Measurements from ENCODE around the gene THSD7B.

Gene THSD7B

GRCh38 chr2:137202318-137202717 lies 437.0 kb downstream of the THSD7B start:
- Histone ChIP-seq H3K9ac (no peak overlapping the region), H4K20me1 (no peaks in the 10 kb centered on the region), H3K4me2 (no peak overlapping the region), H3K4me1 (no peaks in the 10 kb centered on the region), H3K9me3 (no peaks in the 10 kb centered on the region), H3K27me3 (no peaks in the 10 kb centered on the region), H3K27ac (no peak overlapping the region), H3K4me3 (no peak overlapping the region), H3K36me3 (no peaks in the 10 kb centered on the region)
- no peak for TF ChIP-seq Cebpa-rat (IDR thresholded peaks at IDR 0.05)

- Histone ChIP-seq H3K4me1 (no peaks in the 10 kb centered on the region), H3K27ac (no peak overlapping the region), H3K4me3 (no peak overlapping the region), H4K20me1 (no peaks in the 10 kb centered on the region), H3K9me3 (no peaks in the 10 kb centered on the region), H3K27me3 (no peaks in the 10 kb centered on the region), H3K4me2 (no peak overlapping the region), H3K36me3 (no peaks in the 10 kb centered on the region), H3K9ac (no peak overlapping the region)
- no peak for TF ChIP-seq Cebpa-rat (IDR thresholded peaks at IDR 0.05)
Measured at GRCh38 chr2:137205324-137205723, 440.0 kb downstream of the THSD7B start.

GRCh38 chr2:137206069-137206468 lies 440.7 kb downstream of the THSD7B start:
- Histone ChIP-seq H3K9me3 (no peaks in the 10 kb centered on the region), H3K4me1 (no peaks in the 10 kb centered on the region), H3K4me3 (no peak overlapping the region), H3K27ac (no peak overlapping the region), H3K4me2 (no peak overlapping the region), H3K27me3 (no peaks in the 10 kb centered on the region), H4K20me1 (no peaks in the 10 kb centered on the region), H3K36me3 (no peaks in the 10 kb centered on the region), H3K9ac (no peak overlapping the region)
- TF ChIP-seq Cebpa-rat (IDR thresholded peaks at IDR 0.05), result no peak

- H3K27me3 ChIP-seq, result no peaks in the 10 kb centered on the region
- no peaks in the 10 kb centered on the region for H3K9me3 ChIP-seq
- no peaks in the 10 kb centered on the region for H3K4me1 ChIP-seq
- H3K36me3 ChIP-seq, result no peaks in the 10 kb centered on the region
- no peaks in the 10 kb centered on the region for H4K20me1 ChIP-seq
- no peak overlapping the region for H3K9ac ChIP-seq
- no peak for TF ChIP-seq Cebpa-rat (IDR thresholded peaks at IDR 0.05)
- no peak overlapping the region for H3K4me2 ChIP-seq
- H3K4me3 ChIP-seq, result no peak overlapping the region
- H3K27ac ChIP-seq, result no peak overlapping the region
Measured at GRCh38 chr2:137207030-137207429, 441.7 kb downstream of the THSD7B start.

DNA sequence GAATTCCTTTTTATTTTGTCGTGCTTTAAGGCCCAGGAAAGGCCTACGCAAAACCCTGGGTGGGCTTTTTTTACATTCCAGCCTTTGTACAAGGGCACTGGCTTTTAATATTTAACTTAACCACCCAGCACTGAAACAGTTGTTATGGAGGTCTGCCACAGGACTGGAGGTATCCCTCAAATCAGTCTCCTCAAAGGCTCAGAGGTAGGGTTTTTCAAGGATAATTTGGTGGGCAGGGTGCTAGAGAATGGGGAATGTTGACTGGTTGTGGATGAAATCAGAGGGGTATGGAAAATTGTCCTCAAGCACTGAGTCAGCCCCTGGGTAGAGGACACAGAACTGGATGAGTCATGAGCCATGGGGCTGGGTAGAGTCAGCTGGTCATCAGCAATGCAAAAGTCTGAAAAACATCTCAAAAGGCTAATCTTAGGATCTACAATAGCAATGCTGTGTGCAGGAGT lies 443.1 kb downstream of the THSD7B start:
- H3K36me3 ChIP-seq, result no peaks in the 10 kb centered on the region
- H4K20me1 ChIP-seq, result no peaks in the 10 kb centered on the region
- no peak overlapping the region for H3K9ac ChIP-seq
- TF ChIP-seq Cebpa-rat (IDR thresholded peaks at IDR 0.05), result no peak
- H3K9me3 ChIP-seq, result no peaks in the 10 kb centered on the region
- no peak overlapping the region for H3K4me3 ChIP-seq
- no peak overlapping the region for H3K4me2 ChIP-seq
- no peak overlapping the region for H3K27ac ChIP-seq
- no peaks in the 10 kb centered on the region for H3K4me1 ChIP-seq
- no peaks in the 10 kb centered on the region for H3K27me3 ChIP-seq

GRCh38 chr2:137210039-137210438 lies 444.7 kb downstream of the THSD7B start:
- H3K9me3 ChIP-seq, result no peaks in the 10 kb centered on the region
- TF ChIP-seq Cebpa-rat (IDR thresholded peaks at IDR 0.05), result no peak
- no peaks in the 10 kb centered on the region for H3K4me1 ChIP-seq
- no peak overlapping the region for H3K4me2 ChIP-seq
- no peak overlapping the region for H3K4me3 ChIP-seq
- no peaks in the 10 kb centered on the region for H4K20me1 ChIP-seq
- H3K36me3 ChIP-seq, result no peaks in the 10 kb centered on the region
- no peak overlapping the region for H3K27ac ChIP-seq
- H3K27me3 ChIP-seq, result no peaks in the 10 kb centered on the region
- no peak overlapping the region for H3K9ac ChIP-seq

DNA sequence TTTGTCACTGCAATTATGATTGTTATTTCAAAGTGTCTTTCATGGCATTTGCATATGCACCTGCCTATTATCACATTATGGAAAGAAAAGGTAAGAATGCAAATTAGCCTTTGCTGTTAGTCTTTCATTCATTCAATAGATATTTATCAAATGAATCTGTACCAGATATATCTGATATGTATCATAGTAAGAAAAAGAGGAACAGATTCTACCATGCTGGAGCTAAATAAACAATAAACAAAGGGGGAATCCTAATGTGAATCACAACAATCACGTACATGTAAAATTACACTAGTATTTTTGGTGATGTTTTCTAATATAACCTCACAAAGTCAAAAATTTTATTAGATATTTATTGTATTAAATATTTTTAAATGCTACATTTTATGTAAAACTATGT lies 446.4 kb downstream of the THSD7B start:
- Histone ChIP-seq H3K27ac (no peak overlapping the region), H3K9me3 (no peaks in the 10 kb centered on the region), H3K4me2 (no peak overlapping the region), H3K4me1 (no peaks in the 10 kb centered on the region), H4K20me1 (no peaks in the 10 kb centered on the region), H3K4me3 (no peak overlapping the region), H3K9ac (no peak overlapping the region), H3K27me3 (no peaks in the 10 kb centered on the region), H3K36me3 (no peaks in the 10 kb centered on the region)
- TF ChIP-seq Cebpa-rat (IDR thresholded peaks at IDR 0.05), result no peak

DNA sequence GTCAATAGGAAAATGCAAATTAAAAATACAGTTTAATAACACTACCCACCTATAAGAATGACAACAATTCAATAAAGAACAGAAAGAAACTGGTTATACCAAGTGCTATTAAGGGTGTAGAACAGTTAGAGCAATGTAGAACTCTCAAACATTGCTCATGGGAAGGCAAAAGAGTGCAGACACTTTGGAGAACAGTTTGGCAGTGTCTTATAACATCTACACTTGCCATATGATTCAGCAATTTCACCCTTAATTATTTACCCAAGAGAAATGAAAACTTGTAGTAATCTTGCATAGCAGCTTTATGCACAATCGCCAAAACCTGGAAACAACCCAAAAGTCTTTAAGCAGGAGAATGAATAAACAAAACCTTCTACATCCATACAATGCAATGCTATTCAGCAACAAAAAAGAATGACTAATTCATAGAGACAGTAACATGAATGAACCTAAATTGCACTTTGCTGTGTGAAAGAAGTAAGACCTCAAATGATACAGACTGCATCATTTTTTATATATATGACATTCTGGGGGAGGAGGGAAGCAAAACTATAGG lies 455.2 kb downstream of the THSD7B start:
- Histone ChIP-seq H3K27ac (no peak overlapping the region), H3K36me3 (no peaks in the 10 kb centered on the region), H3K4me2 (no peak overlapping the region), H3K27me3 (no peaks in the 10 kb centered on the region), H3K4me3 (no peak overlapping the region), H4K20me1 (no peaks in the 10 kb centered on the region), H3K9me3 (no peaks in the 10 kb centered on the region), H3K9ac (no peak overlapping the region), H3K4me1 (no peaks in the 10 kb centered on the region)
- TF ChIP-seq Cebpa-rat (IDR thresholded peaks at IDR 0.05), result no peak

DNA sequence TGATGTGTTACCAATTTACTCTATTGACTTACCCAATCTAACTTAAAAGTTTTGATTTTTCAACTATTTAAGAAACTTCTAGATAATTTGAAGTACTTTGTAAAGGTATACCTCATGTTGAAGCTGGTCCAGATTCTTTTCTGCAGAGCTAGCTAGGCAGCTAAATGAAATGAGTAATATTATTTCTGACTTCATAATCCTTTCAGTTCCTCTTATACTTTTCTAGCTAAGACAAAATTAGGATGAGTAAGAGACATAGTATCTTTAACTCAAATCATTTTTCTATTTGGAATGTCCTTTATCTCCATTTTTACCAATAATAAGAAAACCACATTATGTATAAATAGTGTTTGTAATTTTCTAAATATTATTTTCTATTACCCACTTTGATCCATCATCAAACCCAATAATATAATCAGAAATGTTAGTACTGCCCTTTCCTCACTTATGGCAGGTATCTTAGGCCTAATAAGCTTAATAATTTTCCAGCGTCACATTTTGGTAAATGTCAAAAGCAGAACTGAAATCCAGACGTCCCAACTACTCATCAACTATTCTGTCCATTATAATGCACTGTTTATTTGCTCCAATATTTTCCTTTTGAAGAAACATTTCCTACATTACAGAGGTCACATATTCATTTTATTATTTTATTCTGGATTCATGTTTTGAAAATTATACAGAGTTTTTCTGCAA lies 456.6 kb downstream of the THSD7B start:
- Histone ChIP-seq H3K4me1 (no peaks in the 10 kb centered on the region), H3K27ac (no peak overlapping the region), H3K9me3 (no peaks in the 10 kb centered on the region), H3K4me2 (no peak overlapping the region), H3K9ac (no peak overlapping the region), H3K27me3 (no peaks in the 10 kb centered on the region), H3K36me3 (no peaks in the 10 kb centered on the region), H3K4me3 (no peak overlapping the region), H4K20me1 (no peaks in the 10 kb centered on the region)
- TF ChIP-seq Cebpa-rat (IDR thresholded peaks at IDR 0.05), result no peak

DNA sequence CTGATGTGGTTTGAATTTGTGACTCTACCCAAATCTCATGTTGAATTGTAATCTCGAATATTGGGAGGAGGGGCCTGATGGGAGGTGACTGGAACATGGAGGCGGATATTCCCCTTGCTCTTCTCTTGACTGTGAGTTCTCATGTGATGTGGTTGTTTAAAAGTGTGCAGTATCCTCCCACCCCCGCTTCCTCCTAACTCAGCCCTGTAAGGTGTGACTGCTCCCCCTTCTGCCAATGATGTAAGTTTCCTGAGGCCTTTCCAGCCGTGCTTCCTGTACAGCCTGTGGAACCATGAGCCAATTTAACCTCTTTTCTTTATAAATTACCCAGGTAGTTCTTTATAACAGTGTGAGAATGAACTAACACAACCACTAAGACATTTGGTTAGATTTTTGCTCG lies 458.4 kb downstream of the THSD7B start:
- no peaks in the 10 kb centered on the region for H3K27me3 ChIP-seq
- no peak overlapping the region for H3K4me3 ChIP-seq
- no peaks in the 10 kb centered on the region for H3K4me1 ChIP-seq
- no peak overlapping the region for H3K27ac ChIP-seq
- H4K20me1 ChIP-seq, result no peaks in the 10 kb centered on the region
- no peak overlapping the region for H3K9ac ChIP-seq
- no peak for TF ChIP-seq Cebpa-rat (IDR thresholded peaks at IDR 0.05)
- H3K9me3 ChIP-seq, result no peaks in the 10 kb centered on the region
- H3K4me2 ChIP-seq, result no peak overlapping the region
- no peaks in the 10 kb centered on the region for H3K36me3 ChIP-seq
